ENCODE measurements around the gene WDPCP. TPM values are rescaled to one million over a fixed set of nuclear protein-coding genes. Genes with fewer than 3 reads are reported as not detected.

Gene WDPCP
- total and polyA plus RNA-seq, 2 of the 13 experiments (the other 11 are each of a cell fraction or from before 2014, with no cell fraction given) = 2.9 to 5.2 TPM

DNA sequence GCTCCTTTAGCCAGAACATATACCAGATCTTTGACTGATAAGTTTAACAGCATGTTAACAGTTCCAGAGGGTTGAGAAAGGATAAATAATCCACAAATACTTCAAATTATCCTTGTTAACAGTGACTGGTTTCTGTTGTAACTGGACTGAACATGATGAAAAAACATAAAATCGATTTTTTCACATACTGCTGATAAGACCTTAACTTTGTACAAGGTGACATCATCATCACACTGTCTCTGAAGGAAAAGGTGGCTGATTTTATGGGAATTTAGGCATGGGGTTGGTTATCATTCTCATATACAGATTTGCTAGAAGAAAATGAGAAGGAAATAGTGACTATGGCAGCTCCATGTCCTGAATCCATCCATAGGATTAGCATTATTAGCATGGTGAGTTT is 501.6 kb downstream of the WDPCP start (continued):
- TF ChIP-seq, protein P1, sequence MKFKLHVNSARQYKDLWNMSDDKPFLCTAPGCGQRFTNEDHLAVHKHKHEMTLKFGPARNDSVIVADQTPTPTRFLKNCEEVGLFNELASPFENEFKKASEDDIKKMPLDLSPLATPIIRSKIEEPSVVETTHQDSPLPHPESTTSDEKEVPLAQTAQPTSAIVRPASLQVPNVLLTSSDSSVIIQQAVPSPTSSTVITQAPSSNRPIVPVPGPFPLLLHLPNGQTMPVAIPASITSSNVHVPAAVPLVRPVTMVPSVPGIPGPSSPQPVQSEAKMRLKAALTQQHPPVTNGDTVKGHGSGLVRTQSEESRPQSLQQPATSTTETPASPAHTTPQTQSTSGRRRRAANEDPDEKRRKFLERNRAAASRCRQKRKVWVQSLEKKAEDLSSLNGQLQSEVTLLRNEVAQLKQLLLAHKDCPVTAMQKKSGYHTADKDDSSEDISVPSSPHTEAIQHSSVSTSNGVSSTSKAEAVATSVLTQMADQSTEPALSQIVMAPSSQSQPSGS (CRISPR knock-in tag; IDR thresholded peaks at IDR 0.05) = peak; percentile 56; the same call in 1 of the 2 replicates
- TF ChIP-seq, protein P2, sequence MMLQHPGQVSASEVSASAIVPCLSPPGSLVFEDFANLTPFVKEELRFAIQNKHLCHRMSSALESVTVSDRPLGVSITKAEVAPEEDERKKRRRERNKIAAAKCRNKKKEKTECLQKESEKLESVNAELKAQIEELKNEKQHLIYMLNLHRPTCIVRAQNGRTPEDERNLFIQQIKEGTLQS (CRISPR knock-in tag; IDR thresholded peaks at IDR 0.05) = peak; percentile 44; the same call in 1 of the 2 replicates
- TF ChIP-seq ZNF337 (CRISPR knock-in tag; IDR thresholded peaks at IDR 0.05; ENCODE audit: borderline replicate concordance, low read depth) (no peak), THYN1 (CRISPR knock-in tag; IDR thresholded peaks at IDR 0.05; ENCODE audit: borderline replicate concordance, low read depth) (no peak), ATF7 (IDR thresholded peaks at IDR 0.05) (peak; percentile 88), ATF7 (CRISPR knock-in tag; IDR thresholded peaks at IDR 0.05) (no peak), ZSCAN20 (CRISPR knock-in tag; IDR thresholded peaks at IDR 0.05; ENCODE audit: borderline replicate concordance) (no peak), ZNF501 (CRISPR knock-in tag; IDR thresholded peaks at IDR 0.05) (no peak), ZBTB21 (CRISPR knock-in tag; IDR thresholded peaks at IDR 0.05) (peak; percentile 27; the same call in 1 of the 2 replicates)
- TF ChIP-seq, protein P3, sequence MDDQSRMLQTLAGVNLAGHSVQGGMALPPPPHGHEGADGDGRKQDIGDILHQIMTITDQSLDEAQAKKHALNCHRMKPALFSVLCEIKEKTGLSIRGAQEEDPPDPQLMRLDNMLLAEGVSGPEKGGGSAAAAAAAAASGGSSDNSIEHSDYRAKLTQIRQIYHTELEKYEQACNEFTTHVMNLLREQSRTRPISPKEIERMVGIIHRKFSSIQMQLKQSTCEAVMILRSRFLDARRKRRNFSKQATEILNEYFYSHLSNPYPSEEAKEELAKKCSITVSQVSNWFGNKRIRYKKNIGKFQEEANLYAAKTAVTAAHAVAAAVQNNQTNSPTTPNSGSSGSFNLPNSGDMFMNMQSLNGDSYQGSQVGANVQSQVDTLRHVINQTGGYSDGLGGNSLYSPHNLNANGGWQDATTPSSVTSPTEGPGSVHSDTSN (CRISPR knock-in tag; IDR thresholded peaks at IDR 0.05; ENCODE audit: borderline replicate concordance) = no peak
- TF ChIP-seq, protein P4, sequence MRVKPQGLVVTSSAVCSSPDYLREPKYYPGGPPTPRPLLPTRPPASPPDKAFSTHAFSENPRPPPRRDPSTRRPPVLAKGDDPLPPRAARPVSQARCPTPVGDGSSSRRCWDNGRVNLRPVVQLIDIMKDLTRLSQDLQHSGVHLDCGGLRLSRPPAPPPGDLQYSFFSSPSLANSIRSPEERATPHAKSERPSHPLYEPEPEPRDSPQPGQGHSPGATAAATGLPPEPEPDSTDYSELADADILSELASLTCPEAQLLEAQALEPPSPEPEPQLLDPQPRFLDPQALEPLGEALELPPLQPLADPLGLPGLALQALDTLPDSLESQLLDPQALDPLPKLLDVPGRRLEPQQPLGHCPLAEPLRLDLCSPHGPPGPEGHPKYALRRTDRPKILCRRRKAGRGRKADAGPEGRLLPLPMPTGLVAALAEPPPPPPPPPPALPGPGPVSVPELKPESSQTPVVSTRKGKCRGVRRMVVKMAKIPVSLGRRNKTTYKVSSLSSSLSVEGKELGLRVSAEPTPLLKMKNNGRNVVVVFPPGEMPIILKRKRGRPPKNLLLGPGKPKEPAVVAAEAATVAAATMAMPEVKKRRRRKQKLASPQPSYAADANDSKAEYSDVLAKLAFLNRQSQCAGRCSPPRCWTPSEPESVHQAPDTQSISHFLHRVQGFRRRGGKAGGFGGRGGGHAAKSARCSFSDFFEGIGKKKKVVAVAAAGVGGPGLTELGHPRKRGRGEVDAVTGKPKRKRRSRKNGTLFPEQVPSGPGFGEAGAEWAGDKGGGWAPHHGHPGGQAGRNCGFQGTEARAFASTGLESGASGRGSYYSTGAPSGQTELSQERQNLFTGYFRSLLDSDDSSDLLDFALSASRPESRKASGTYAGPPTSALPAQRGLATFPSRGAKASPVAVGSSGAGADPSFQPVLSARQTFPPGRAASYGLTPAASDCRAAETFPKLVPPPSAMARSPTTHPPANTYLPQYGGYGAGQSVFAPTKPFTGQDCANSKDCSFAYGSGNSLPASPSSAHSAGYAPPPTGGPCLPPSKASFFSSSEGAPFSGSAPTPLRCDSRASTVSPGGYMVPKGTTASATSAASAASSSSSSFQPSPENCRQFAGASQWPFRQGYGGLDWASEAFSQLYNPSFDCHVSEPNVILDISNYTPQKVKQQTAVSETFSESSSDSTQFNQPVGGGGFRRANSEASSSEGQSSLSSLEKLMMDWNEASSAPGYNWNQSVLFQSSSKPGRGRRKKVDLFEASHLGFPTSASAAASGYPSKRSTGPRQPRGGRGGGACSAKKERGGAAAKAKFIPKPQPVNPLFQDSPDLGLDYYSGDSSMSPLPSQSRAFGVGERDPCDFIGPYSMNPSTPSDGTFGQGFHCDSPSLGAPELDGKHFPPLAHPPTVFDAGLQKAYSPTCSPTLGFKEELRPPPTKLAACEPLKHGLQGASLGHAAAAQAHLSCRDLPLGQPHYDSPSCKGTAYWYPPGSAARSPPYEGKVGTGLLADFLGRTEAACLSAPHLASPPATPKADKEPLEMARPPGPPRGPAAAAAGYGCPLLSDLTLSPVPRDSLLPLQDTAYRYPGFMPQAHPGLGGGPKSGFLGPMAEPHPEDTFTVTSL (CRISPR knock-in tag; IDR thresholded peaks at IDR 0.05; ENCODE audit: borderline replicate concordance) = peak; percentile 42; the same call in 1 of the 2 replicates
- TF ChIP-seq, protein P5, sequence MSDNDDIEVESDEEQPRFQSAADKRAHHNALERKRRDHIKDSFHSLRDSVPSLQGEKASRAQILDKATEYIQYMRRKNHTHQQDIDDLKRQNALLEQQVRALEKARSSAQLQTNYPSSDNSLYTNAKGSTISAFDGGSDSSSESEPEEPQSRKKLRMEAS (IDR thresholded peaks at IDR 0.05) = no peak

Data from HepG2 (cell line).